ELF-1 (cell line): ENCODE data around the gene GRK4.
"Not testable (repeated sequence)": the region's sequence is repeated elsewhere in the genome, so short reads cannot be mapped to it uniquely, and the experiment has no call there.

Source experiments
- DNase-seq: peaks from one replicate; pipeline ENCODE4 v3.0.0-alpha.2; 2016; ENCODE audit warnings: low read depth, low spot score

Gene GRK4

GRCh38 chr4:3039706-3040366, 76.5 kb downstream of the GRK4 start:
- no peak for DNase-seq

DNA sequence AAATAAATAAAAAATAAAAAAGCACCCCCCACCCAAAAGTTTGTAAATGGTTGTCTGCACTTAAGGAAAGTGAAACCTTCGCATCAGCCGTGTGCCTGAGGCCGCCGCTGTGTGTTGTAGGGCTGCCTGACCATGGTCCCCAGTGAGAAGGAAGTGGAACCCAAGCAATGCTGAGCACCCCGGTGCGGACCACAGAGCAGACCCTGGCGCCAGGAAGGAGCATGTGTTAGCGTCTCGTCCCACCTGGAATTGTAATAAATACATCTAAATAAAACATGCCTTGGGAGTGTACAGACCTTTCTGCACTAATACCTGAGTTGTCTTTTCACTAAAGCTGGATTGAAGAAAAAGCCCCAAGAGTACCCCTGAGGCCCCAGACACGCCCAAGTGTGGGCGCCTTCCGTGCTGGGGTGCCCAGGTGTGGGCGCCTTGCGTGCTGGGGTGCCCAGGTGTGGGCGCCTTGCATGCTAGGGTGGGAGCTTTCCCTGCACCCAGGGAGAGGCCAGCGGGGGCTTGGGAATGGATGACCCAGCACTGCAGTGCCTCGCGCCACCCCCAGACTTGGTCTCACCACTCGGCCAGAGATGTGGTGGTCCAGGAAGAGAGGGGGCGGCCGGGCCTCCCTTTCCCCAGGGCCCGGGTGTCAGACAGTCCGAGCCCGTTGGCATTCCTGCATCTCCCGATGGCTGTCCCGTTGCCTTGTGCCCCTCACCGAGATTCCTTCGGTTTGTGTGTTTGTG, 77.3 kb downstream of the GRK4 start:
- no peak for DNase-seq

DNA sequence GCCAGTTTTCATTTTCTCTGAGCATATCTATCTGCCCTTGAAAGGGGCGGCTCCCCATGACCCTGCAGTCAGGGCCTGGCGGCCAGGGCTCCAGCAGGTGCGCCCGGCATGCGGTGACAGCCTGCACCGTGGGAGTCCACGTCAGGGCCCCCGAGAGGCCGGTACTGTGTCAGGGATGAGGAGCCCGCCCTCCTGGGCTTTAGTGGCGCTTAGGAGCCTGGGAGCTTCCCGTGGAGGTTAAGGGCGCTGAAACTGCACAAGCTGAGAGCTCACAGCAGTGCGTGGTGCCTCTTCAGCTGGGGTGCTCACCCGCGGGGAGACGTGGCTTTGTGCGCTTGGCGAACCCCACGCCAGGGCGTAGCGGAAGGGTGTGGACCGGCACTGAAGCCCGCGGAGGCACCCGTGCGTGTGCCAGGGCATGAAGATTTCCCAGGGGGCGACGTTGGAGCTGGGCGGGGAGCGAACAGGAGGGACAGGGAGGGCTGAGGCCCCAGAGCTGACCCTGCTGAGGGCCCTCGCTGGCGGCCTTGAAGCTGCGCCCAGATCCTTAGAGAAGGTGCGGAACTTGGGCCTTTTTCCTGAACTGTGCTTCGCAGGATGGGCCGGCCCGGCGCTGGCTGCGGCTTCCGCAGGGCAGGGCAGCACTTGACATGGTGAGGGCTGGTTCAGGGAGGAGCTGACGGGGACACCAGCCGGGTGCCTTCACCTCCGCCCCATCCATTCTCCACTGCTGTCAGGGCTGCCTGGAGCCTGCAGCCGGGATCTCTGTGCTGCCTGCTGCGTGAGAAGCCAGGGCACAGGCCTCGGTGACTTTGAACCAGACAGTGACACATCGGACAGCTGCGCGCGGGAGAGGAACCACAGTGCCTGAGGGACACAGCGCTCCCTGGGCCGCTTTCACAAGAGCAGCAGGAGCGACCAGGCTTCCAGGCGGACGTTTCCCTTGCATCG, 78.1 kb downstream of the GRK4 start:
- peak; percentile 75 for DNase-seq

- DNase-seq, result no peak
Measured at GRCh38 chr4:3042226-3042625, 78.9 kb downstream of the GRK4 start.

DNA sequence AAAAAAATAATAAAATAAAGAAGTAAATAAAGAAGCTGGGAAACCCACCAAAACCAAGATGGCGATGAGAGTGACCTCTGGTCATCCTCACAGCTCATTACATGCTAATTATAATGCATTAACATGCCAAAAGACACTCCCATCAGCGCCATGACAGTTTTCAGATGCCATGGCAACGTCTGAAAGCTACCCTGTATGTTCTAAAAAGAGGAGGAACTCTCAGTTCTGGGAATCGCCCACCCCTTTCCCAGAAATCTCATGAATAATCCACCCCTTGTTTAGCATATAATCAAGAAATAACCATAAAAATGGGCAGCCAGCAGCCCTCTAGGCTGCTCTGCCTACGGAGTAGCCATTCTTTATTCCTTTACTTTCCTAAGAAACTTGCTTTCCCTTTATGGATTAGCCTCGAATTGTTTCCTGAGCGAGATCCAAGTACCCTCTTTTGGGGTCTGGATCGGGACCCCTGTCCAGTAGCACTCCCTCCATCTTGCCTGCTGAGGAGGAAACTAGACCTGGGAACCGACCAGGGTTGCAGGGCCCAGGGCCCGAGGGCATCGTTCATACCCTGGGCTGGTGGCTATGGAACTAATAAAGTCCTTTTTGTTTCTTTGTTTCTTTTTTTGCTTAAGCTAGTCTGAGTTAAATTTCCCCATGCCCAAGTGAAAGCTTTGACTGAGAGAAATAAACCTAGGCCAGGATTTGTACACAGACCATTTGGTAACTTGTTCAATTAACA, 80.1 kb downstream of the GRK4 start:
- DNase-seq, result no peak

DNA sequence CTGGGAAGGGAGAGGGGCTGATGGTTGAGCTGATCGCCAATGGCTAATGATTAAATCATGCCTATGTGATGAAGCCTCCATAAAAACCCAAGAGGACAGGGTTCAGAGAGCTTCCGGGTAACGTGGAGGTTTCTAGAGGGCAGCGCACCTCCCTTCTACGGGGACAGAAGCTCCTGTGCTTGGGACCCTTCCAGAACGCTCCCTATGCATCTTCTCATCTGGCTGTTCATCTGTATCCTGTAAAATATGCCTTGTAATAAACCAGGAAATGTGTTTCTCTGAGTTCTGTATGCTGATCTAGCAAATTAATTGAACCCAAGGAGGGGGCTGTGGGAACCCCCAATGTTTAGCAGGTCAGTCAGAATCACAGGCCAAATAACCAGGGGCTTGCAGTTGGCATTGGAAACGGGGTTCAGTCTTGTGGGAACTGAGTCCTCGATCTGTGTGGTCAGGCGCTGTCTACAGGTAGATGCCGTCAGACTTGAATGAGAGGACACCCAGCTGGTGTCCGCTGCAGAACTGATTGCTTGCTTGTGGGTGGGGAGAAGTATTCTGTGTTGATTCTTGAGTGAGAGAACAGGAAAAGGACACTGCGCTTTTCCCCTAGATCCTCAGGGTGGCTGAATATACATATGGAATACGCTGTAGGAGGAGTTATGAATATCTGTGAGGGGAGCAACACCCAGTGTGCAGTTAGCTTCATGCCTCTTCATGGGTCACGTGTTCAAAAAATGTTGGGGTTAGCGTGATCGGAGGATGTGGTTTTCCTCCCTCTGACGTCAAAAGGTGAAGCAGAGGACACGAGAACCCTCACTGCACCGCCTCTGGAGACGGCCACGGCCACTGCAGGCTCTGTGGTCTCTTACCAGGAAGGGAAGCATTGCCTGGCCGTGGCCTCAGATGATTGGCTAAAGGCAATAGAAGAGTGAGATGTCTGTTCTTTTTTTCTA, 81.8 kb downstream of the GRK4 start:
- DNase-seq, result no peak

GRCh38 chr4:3046162-3046561, 82.8 kb downstream of the GRK4 start:
- no peak for DNase-seq

DNA sequence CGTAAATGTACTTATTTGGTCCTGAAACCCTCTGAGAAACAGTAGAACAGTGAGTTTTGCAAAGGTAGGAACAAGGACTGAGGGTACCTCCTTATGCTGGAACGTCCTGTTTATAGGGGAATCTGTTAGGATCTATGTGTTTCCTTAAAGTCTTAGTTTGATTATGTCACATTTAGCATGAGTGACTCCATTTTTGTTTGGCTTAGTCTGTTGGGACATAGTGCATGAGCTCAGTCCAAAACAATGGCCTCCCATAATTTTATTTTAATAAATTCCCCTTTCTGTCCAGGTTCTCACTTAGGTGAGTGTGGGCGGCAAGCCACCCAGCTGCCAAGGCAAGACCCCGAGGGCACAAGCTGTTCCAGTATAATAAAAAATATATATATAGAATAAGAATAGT, 83.3 kb downstream of the GRK4 start:
- no peak for DNase-seq

DNA sequence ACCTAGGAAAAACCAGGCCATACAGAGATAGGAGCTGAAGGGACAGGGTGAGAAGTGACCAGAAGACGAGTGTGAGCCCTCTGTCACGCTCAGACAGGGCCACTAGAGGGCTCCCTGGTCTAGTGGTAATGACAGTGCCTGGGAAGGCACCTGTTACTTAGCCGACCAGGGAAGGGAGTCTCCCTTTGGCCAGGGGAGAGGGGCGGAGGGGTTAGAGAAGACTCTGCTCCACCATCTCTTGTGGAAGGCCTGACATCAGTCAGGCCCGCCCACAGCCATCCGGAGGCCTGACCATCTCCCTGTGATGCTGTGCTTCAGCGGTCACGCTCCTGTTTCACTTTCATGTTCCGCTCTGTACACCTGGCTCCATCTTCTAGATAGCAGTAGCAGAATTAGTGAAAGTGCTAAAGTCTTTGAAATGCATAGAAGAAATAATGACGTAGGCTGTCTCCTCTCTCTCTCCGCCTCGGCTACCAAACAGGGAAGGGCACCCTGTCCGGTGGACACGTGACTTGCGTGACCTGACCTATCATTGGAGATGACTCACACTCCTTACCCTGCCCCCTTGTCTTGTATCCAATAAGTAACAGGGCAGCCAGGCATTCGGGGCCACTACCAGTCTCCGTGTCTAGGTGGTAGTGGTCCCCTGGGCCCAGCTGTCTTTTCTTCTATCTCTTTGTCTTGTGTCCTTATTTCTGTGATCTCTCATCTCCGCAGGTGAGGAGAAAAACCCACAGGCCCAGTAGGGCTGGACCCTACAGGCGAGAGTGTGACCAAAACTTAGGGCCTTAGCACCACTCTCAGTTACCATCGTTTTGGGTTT, 84.3 kb downstream of the GRK4 start:
- peak; percentile 84 for DNase-seq

- DNase-seq, result not testable (repeated sequence)
Measured at GRCh38 chr4:3051141-3051897, 87.9 kb downstream of the GRK4 start.

DNA sequence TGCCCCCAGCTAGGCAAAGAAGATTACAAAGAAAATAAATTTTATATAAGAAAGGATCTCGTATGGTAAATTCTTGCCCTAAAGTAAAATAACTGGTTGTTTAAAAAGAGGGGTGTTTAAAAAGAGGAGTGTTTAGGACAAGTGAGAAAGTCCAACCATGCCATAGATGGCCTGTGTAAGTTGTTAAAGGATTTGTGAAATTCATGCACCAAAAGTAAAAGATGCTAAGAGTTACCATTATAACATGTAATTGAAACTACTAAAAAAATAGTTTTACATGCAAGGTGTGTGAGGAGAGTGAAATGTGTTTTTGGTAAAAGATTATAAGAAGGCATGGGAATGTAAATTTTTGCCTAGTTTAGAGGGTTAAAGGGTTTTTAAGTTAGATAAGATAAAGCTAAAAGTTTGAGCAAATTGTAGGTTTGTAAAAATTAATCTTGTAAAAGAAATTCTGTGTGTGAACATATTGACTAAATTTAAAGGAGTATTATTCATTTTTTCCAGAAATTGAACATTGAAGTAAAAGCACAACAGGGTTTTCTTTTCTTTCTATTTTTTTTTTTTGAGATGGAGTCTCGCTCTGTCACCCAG, 90.9 kb downstream of the GRK4 start:
- no peak for DNase-seq

- DNase-seq, result no peak
Measured at GRCh38 chr4:3059943-3060342, 96.6 kb downstream of the GRK4 start.

DNA sequence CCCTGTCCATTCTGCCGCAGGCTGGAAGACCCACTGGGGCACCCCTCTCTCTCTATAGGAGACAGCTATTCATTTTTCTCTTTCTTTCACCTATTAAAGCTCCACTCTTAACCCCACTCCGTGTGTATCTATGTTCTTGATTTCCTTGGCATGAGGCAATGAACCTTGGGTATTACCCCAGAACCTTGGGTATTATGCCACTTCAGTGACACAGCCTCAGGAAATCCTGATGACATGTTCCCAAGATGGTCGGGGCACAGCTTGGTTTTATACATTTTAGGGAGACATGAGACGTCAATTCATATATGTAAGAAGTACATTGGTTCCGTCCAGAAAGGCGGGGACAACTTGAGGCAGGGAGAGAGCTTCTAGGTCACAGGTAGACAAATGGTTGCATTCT, 97.6 kb downstream of the GRK4 start:
- no peak for DNase-seq

- no peak for DNase-seq
Measured at GRCh38 chr4:3062471-3062870, 99.1 kb downstream of the GRK4 start.

DNA sequence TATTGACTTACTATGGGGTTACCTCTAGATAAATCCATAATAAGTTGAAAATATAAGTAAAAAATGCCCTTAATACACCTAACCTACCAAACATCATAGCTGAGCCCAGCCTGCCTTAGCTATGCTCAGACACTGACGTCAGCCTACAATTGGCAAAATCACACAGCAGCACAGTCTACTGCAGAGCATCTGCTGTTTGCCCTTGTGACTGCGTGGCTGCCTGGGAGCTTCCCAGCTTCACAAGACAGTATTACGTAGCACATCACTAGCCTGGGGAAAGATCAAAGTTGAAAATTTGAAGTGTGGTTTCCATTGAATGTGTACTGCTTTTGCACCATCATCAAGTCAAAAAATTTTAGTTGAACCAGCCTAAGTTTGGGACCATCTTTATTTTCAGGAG, 102.2 kb downstream of the GRK4 start:
- DNase-seq, result no peak

DNA sequence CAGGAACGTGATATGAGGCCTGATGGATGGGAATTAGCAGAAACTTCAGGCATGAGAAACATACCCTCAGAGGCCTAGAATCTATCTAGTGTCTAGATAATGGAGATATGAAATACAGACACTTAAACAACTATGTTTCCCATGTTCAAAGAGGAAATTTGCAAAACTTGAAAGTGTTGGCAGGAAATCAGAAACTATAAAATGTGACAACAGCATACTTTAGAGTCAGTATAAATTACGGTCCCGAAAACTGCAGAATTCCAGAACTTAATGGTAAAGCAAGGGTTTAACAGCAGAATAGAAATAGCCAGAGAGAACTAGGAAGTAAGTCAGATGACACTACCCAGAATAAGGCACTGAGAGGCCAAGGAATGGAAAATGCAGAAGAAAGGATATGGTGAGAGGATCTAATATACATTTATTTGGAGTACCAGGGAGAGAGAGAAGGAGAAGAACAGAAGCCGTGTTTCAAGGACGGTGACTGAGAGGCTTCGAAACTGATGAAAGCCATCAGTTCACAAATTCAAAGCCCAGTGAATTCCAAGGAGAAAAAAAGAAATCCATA, 103.5 kb downstream of the GRK4 start:
- DNase-seq, result no peak

DNA sequence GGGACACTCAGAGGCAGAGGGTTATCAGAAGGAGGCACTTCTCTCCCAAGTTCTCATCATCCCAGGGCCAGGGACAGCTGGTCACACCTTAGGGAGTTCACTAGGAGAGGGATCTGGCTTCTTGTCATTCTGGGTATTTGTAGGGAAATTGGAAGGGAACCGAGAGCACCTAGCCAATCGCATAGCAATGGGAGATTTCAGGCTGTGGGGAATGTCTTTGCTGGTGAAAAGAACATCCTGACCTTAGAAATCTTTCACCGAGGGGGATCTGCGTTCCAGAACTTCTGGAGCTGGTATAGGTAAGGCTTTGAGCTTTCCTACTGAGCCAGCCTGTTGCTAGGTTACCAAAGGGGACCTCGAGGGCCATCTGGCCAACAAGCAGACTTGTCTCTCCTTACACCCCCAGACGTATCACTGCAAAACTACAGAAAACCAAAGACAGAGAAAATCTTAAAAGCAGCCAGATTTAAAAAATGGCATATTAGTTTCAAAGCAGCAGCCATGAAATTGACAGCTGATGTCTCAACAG, 104.2 kb downstream of the GRK4 start:
- DNase-seq, result no peak

GRCh38 chr4:3069661-3070199, 106.4 kb downstream of the GRK4 start:
- DNase-seq, result no peak
